Natural killer cell (primary cell): ENCODE results near the gene AKT1. TPM values are rescaled to one million over a fixed set of nuclear protein-coding genes. Genes with fewer than 3 reads are reported as not detected.

ENCODE experiments used
- ATAC-seq, 3 donors: fragments of 150-1000 bp in 2 of 3; fragments of 200-7000 bp in 1 of 3; cut with Tn5 transposase; 1 replicate in 1 of 3; 2 replicates in 2 of 3; pipeline ENCODE4 v1.10.0; 2021; ENCODE audit warnings: mild to moderate bottlenecking in 2 of 3, moderate library complexity in 2 of 3
- DNase-seq, 2 donors: peaks; one replicate each; pipeline versions ENCODE4 v3.0.0 to v3.0.0-alpha.2; 2013 to 2021; ENCODE audit warnings: mixed read lengths in 1 of 2
- H3K27ac ChIP-seq: one replicate; pipeline ENCODE4 v1.5.1; 2013; ENCODE audit warnings: mild to moderate bottlenecking, low read length
- H3K27me3 ChIP-seq: one replicate; pipeline ENCODE4 v1.6.1; 2013; ENCODE audit warnings: low read length; ENCODE audit not compliant: control insufficient read depth, insufficient read depth
- H3K36me3 ChIP-seq: one replicate; pipeline ENCODE4 v1.6.1; 2013; ENCODE audit warnings: low read length; ENCODE audit not compliant: control insufficient read depth, insufficient read depth
- H3K4me1 ChIP-seq: one replicate; pipeline ENCODE4 v1.6.1; 2013; ENCODE audit warnings: low read length; ENCODE audit not compliant: control insufficient read depth, insufficient read depth
- H3K4me3 ChIP-seq: one replicate; pipeline ENCODE4 v1.5.1; 2013; ENCODE audit warnings: low read length
- H3K9me3 ChIP-seq: one replicate; pipeline ENCODE4 v1.6.1; 2013; ENCODE audit warnings: low read length; ENCODE audit not compliant: control insufficient read depth, insufficient read depth
- H3K27ac Mint-ChIP-seq, 2 donors: one replicate each; pipeline ENCODE4 v1.8.0; 2022; ENCODE audit warnings: mild to moderate bottlenecking in 2 of 2, mixed read lengths in 2 of 2, moderate library complexity in 1 of 2
- H3K27me3 Mint-ChIP-seq, 2 donors: one replicate each; pipeline ENCODE4 v1.8.0; 2022; ENCODE audit warnings: low read depth in 2 of 2, mixed read lengths in 2 of 2
- H3K36me3 Mint-ChIP-seq: one replicate; pipeline ENCODE4 v1.8.0; 2022; ENCODE audit warnings: mixed read lengths
- H3K4me1 Mint-ChIP-seq, 2 donors: one replicate each; pipeline ENCODE4 v1.8.0; 2022; ENCODE audit warnings: mixed read lengths in 2 of 2
- H3K4me3 Mint-ChIP-seq: one replicate; pipeline ENCODE4 v1.8.0; 2022; ENCODE audit warnings: mild to moderate bottlenecking, moderate library complexity, mixed read lengths
- H3K9me3 Mint-ChIP-seq, 2 donors: one replicate each; pipeline ENCODE4 v1.8.0; 2022; ENCODE audit warnings: mixed read lengths in 2 of 2
- CTCF ChIP-seq: fragments of 200-600 bp; IDR thresholded peaks from one replicate; pipeline ENCODE4 v1.8.0; 2022; ENCODE audit warnings: antibody characterized with exemption
- WGBS: methylation state at CpG from one replicate; pipeline ENCODE4 v1.1.7; 2013; ENCODE audit warnings: missing lambda C conversion rate; ENCODE audit not compliant: insufficient coverage; 5-methylcytosine and 5-hydroxymethylcytosine counted together
- intact Hi-C: fragments of 100-400 bp; cut with micrococcal nuclease; formaldehyde crosslinking; loops from one replicate; pipeline ENCODE4 v1.14.2; 2022
- total RNA-seq, 4 donors: library from RNA; stranded (reverse); fragments of 120-200 nt in 1 of 4; gene quantifications; one replicate each; pipeline versions ENCODE4 v1.2.3 to v1.2.4, GENCODE V29; 2013 to 2022

The AKT1 gene
- total RNA-seq, 3 donors from 2014 or later (not counting 1 experiment from before 2014, with no cell fraction given), result 152 to 163 (median 153) TPM

- Mint-ChIP-seq H3K27ac (no peak within 1 kb of the TSS), H3K27me3 (peaks cover 0 to 5% of the 10 kb centered on the region in 2 donors)
- intact Hi-C loops, result loop anchor here (1.0 kb wide), 1 partner anchor 29 kb away; the partner anchor contains the start of gene SIVA1
These were observed 71.7 kb downstream of the AKT1 start, which contains the start of gene ADSS1 for GRCh38 chr14:104723651-104724406. Gene ADSS1 (plus strand): TSS chr14:104724229. CDS start chr14:104724271, 42 bp downstream.

GRCh38 chr14:104722938-104723650 lies 72.5 kb downstream of the AKT1 start:
- intact Hi-C loops, result no loop called here
- WGBS, result 52% methylated on average over 25 of the region's 26 CpGs
- ATAC-seq, result no peak
- no peak overlapping the region for H3K27ac ChIP-seq
- H3K4me1 Mint-ChIP-seq, result peaks cover under 1 to 8% of the 10 kb centered on the region in 2 donors
- no peaks in the 10 kb centered on the region for H3K9me3 Mint-ChIP-seq
- no peaks in the 10 kb centered on the region for H3K9me3 ChIP-seq
- H3K27ac Mint-ChIP-seq, result no peak overlapping the region
- H3K4me3 ChIP-seq, result no peak overlapping the region
- H3K36me3 ChIP-seq, result no peaks in the 10 kb centered on the region
- no peak for TF ChIP-seq CTCF
- H3K4me3 Mint-ChIP-seq, result no peak overlapping the region
- peaks cover 0 to 5% of the 10 kb centered on the region in 2 donors for H3K27me3 Mint-ChIP-seq
- H3K36me3 Mint-ChIP-seq, result no peaks in the 10 kb centered on the region
- no peak for DNase-seq
- H3K4me1 ChIP-seq, result peaks cover 11% of the 10 kb centered on the region
- H3K27me3 ChIP-seq, result no peaks in the 10 kb centered on the region

More at GRCh38 chr14:104723651-104724406, 71.7 kb downstream of the AKT1 start, which contains the start of gene ADSS1:
- DNase-seq (peak; percentile 68 to 82), ATAC-seq (peak; percentile 88 to 89 (median 88))
- Histone ChIP-seq H3K36me3 (no peaks in the 10 kb centered on the region), H3K9me3 (no peaks in the 10 kb centered on the region), H3K27me3 (no peaks in the 10 kb centered on the region), H3K4me1 (peaks cover 11% of the 10 kb centered on the region), H3K4me3 (peak within 1 kb of the TSS; percentile 61), H3K27ac (no peak within 1 kb of the TSS)
- Mint-ChIP-seq H3K9me3 (no peaks in the 10 kb centered on the region), H3K36me3 (no peaks in the 10 kb centered on the region), H3K4me3 (peak within 1 kb of the TSS; percentile 61), H3K4me1 (peaks cover 0 to 11% of the 10 kb centered on the region in 2 donors)
- TF ChIP-seq CTCF, result peak; percentile 98
- under 1% methylated on average over 82 of the region's 82 CpGs for WGBS

- Mint-ChIP-seq H3K4me3 (peak overlapping the region; percentile 59), H3K27ac (no peak overlapping the region)
- H3K27me3 ChIP-seq, result no peaks in the 10 kb centered on the region
These were observed 73.8 kb downstream of the AKT1 start for GRCh38 chr14:104721505-104722431.

More at GRCh38 chr14:104721505-104722431, 73.8 kb downstream of the AKT1 start:
- Histone ChIP-seq H3K27ac (no peak overlapping the region), H3K36me3 (no peaks in the 10 kb centered on the region), H3K4me1 (peaks cover 15% of the 10 kb centered on the region), H3K4me3 (no peak overlapping the region), H3K9me3 (no peaks in the 10 kb centered on the region)
- DNase-seq (no peak), ATAC-seq (no peak)
- Mint-ChIP-seq H3K36me3 (no peaks in the 10 kb centered on the region), H3K9me3 (no peaks in the 10 kb centered on the region), H3K4me1 (peaks cover 5 to 11% of the 10 kb centered on the region in 2 donors), H3K27me3 (no peaks in the 10 kb centered on the region)
- TF ChIP-seq CTCF, result no peak
- WGBS, result 86% methylated on average over 18 of the region's 18 CpGs
- intact Hi-C loops, result no loop called here

Other genes with a start within 250 kb of the AKT1 start
- gene C14orf180, start 216.0 kb downstream of the AKT1 start, total RNA-seq, result not detected
- not detected for gene TMEM179, start 191.0 kb downstream of the AKT1 start, total RNA-seq
- 10 to 100 TPM; 12.7 to 21.9 (median 15.3) TPM for gene INF2, start 106.1 kb downstream of the AKT1 start, total RNA-seq
- 1 to 10 TPM; 2.1 to 2.7 (median 2.5) TPM for gene ADSS1, start 71.5 kb downstream of the AKT1 start, total RNA-seq
- gene SIVA1, start 42.6 kb downstream of the AKT1 start, total RNA-seq, result 10 to 100 TPM; 59.7 to 74.8 (median 59.8) TPM
- 1 to 10 TPM; 3.6 to 4.5 (median 3.7) TPM for gene ZBTB42, start 5.4 kb upstream of the AKT1 start, total RNA-seq
- gene CEP170B, start 69.5 kb upstream of the AKT1 start, total RNA-seq, result under 1 TPM; 0.24 to 0.72 (median 0.30) TPM
- 1 to 10 TPM; 1.7 to 7.2 (median 2.9) TPM for gene PLD4, start 129.1 kb upstream of the AKT1 start, total RNA-seq
- gene AHNAK2, start 182.6 kb upstream of the AKT1 start, total RNA-seq, result under 1 TPM in 1 of 3 donors, not detected in 2; 0.05 TPM
- 1 to 10 TPM; 1.2 to 1.8 (median 1.3) TPM for gene CLBA1, start 190.0 kb upstream of the AKT1 start, total RNA-seq
- 10 to 100 TPM; 10.3 to 20.7 (median 16.6) TPM for gene CDCA4, start 225.3 kb upstream of the AKT1 start, total RNA-seq